ENCODE measurements around the gene STARD9. TPM values are rescaled to one million over a fixed set of nuclear protein-coding genes. Genes with fewer than 3 reads are reported as not detected.
"Not testable (repeated sequence)": the region's sequence is repeated elsewhere in the genome, so short reads cannot be mapped to it uniquely, and the experiment has no call there.

The STARD9 gene
- 3.3 TPM for polyA plus RNA-seq (2013, experiment 1 of 2; ENCODE audit: insufficient read length)
- polyA plus RNA-seq (2013, experiment 2 of 2; ENCODE audit: insufficient read length), result 3.3 TPM

GRCh38 chr15:42575188-42576039, at the start of gene STARD9:
TSS of gene STARD9 (plus strand) at chr15:42575606. CDS start at chr15:42575716, 110 bp downstream.
- peak; percentile 99 for DNase-seq

GRCh38 chr15:42528970-42529369, 46.4 kb upstream of the STARD9 start:
- DNase-seq, result no peak

- no peak for DNase-seq
Measured at GRCh38 chr15:42533246-42533645, 42.2 kb upstream of the STARD9 start.

- no peak for DNase-seq
Measured at GRCh38 chr15:42544853-42545629, 30.4 kb upstream of the STARD9 start.

- DNase-seq, result peak; percentile 11
Measured at GRCh38 chr15:42547918-42548248, 27.5 kb upstream of the STARD9 start.

GRCh38 chr15:42548249-42549031, 27.0 kb upstream of the STARD9 start, which contains the start of the genes HAUS2 and LRRC57:
TSS of gene HAUS2 (plus strand) at chr15:42548838. CDS start at chr15:42548873, 35 bp downstream.
TSS of gene LRRC57 (minus strand) at chr15:42548793. CDS start at chr15:42548434, 359 bp downstream.
- peak; percentile 82 for DNase-seq

- DNase-seq, result peak; percentile 7
Measured at GRCh38 chr15:42549032-42549491, 26.3 kb upstream of the STARD9 start.

- DNase-seq, result no peak
Measured at GRCh38 chr15:42549741-42550392, 25.5 kb upstream of the STARD9 start.

- no peak for DNase-seq
Measured at GRCh38 chr15:42553554-42553953, 21.9 kb upstream of the STARD9 start.

GRCh38 chr15:42556550-42557207, 18.7 kb upstream of the STARD9 start:
- not testable (repeated sequence) for DNase-seq

- DNase-seq, result no peak
Measured at GRCh38 chr15:42558739-42559138, 16.7 kb upstream of the STARD9 start.

- DNase-seq, result no peak
Measured at GRCh38 chr15:42576040-42576594, 711 bp downstream of the STARD9 start.

GRCh38 chr15:42576776-42577175, 1.4 kb downstream of the STARD9 start:
- no peak for DNase-seq

GRCh38 chr15:42577514-42578031, 2.2 kb downstream of the STARD9 start:
- DNase-seq, result peak; percentile 72

- DNase-seq, result no peak
Measured at GRCh38 chr15:42578984-42579537, 3.7 kb downstream of the STARD9 start.

GRCh38 chr15:42581272-42581730, 5.9 kb downstream of the STARD9 start:
- peak; percentile 69 for DNase-seq

- no peak for DNase-seq
Measured at GRCh38 chr15:42582569-42583375, 7.4 kb downstream of the STARD9 start.

GRCh38 chr15:42584031-42584765, 8.8 kb downstream of the STARD9 start:
- DNase-seq, result peak; percentile 20

Measured in fibroblast of skin of abdomen (primary cell).